Frontal cortex (tissue), 4 donors: ENCODE results near the gene MFRP. TPM values are rescaled to one million over a fixed set of nuclear protein-coding genes. Genes with fewer than 3 reads are reported as not detected.
A peak's percentile ranks its signal among the peaks of the same experiment; 100 is the strongest.

Source experiments
- DNase-seq, 2 donors: peaks; one replicate each; pipeline ENCODE4 v3.0.0; 2012; ENCODE audit warnings: low spot score in 2 of 2
- FAIRE-seq: peaks from 2 replicates; lab custom pipeline; 2012; peaks lifted over from hg19 to GRCh38; lab: Jason Lieb, UNC
- total RNA-seq: library from RNA; depleted of rRNA; stranded (reverse); fragments of >200 nt; gene quantifications from one replicate; pipeline ENCODE4 v1.2.3, GENCODE V29; 2014
- donor health status: control.
- donor health status: control.
- donor health status: control.

Gene MFRP
- total RNA-seq, 1 donor from 2014 or later, result not detected

DNA sequence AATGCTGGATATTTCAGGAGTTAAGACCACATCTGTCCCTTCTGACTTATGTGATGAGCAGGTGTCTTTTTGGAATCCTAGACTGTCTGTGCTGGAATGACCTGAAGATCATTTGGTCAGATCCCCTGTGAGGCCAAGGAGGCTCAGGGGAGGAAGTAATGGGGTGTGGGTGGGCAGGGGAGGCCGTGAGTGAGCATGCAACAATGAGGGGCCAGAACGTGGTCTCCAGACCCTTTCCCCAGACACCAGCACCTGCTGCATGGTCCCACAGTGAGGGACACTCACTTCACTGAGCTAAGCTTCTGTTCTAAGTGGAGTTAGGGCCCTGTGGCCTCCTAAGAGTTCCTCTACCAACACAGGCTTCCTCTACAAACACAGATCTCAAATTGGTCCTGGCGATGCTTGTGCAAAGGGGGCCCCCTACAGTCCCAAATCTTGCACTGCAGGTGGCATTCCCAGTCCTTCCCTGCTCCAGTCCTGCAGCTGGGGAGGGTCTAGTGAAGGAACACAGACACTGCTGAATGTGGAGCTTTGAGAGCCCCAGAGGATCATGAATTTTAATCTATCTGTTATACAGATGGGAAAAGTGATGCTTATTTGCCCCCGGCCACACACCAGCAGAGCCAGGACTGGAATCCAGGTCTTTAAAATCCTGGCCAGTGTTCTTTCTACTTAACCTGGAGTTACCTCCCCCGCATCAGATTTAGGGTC is 27.6 kb upstream of the MFRP start:
- DNase-seq (peak in 1 of 2 donors; percentile 69), FAIRE-seq (no peak)

DNA sequence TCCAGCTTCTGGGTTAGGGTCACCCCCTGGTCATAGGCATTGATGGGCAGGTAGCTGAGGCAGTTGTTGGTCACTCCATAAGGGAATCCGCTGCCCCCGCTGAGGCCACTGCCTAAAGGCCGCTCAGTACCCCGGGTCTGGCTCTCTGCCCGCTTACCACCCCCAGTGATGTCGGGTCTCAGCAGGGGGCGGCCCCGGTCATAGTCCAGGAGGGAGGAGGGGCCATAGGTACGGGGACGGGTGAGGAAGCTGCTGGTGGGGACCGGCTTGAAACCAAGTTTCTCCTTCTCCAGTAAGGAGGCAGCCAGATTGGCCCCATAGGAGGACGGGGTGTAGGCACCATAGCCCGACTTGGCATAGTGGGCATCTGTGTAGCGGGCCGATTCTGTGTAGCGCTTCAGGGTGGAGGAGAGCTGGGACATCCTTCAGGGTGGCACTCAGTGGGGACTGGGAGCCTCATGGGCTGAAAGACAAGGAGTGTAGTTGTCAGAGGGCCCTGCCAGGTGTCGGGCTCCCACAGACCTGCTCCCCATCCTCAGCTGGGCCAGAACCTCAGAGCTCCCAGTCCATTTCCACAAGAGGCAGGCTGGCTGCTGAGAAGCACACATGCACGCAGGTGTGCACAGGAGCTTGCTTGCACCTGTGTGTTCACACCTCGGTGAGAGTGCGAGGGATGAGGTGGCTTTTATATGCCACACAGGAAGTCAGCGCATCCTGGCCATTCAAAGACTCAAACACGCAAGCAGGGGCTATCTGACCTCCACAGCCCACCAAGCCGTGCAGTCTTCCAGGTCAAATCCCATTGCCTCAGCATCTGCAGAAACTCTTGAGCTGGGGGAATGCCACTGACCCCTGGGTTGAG is 26.8 kb upstream of the MFRP start:
- DNase-seq (no peak), FAIRE-seq (no peak)

DNA sequence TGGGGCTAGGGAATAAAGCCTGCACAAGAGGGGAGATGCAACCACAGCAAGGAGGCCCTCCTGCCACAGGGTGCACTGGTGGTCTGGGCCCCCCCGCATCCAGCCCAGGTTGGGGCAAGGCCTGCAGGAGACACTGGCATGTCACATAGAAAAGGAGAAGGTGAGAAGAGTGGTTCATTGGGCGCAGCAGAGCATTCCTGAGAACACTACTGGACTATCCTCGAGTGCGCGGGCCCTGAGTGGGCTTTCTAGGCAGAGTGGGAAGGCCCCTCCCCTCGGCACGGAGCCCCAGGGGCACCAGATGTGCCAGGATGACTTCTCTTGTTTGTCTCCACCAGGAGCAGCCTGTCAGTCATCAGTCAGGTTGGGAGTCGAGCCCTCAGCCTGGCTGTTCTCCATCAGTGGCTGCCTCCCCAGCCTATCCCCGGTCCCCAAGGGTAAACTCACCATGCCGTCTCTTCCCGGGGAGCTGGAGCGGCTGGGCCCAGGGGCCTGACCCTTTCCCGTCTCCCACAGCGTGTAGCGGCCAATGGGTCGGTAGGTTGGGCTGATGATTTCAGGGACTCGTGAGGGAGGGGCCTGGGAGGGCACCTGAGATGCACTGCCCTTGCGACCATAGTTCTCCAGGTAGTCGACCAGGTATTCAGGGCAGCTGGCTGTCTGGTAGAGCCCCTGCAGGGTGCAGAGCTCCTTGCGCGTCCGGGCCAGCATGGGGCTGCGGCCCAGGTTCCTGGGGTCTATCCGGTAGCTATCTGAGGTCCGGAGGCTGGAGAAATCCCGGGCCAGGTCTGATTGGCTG is 26.0 kb upstream of the MFRP start:
- no peak for DNase-seq

DNA sequence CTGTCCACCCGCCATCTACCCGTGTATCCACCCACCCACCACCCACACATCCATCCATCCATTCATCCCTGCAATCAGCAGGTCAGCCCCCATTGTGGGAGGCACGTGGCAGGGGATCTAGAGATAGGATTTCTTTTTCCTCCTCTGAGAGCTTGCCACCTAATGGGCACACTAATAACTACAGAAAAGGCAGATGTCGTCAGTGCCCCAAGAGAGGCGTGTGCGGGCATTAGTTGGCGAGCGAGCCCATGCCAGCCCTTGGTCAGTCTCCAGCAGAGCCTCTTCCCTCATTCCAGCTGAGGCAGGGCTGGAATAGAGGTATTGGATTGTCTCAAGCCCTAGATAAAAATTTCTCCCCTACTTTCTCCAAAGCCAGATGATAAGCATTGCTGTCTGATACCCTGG is 25.3 kb upstream of the MFRP start:
- DNase-seq (peak in 1 of 2 donors; percentile 59), FAIRE-seq (no peak)

More for the DNA sequence above, 26.0 kb upstream of the MFRP start:
- no peak for FAIRE-seq

DNA sequence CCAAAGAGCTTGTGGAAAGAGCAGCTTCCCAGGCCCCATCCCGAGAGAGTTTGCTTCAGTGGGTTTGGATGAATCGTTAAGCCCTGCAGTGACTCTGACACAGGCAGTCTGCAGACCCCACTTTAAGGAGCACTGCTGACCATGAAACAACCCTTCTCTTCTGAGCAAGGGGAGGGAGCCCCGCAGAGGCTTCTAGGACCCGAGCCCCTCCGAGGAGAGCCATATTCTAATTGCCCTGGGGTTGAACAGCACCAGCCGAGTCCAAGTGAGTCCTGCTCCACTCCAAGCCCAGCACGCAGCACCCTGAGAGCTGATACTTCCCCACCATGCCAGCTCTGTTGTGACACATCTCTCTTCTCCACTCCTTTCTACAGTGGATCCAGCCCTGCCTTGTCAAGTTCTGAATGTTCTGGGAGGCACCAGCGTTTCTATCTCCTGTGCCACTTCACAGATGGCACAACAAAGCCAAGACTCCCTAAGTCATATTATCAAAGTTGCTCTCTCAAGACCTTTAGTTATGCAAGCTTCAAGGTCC is 24.6 kb upstream of the MFRP start:
- FAIRE-seq (no peak), DNase-seq (no peak)

DNA sequence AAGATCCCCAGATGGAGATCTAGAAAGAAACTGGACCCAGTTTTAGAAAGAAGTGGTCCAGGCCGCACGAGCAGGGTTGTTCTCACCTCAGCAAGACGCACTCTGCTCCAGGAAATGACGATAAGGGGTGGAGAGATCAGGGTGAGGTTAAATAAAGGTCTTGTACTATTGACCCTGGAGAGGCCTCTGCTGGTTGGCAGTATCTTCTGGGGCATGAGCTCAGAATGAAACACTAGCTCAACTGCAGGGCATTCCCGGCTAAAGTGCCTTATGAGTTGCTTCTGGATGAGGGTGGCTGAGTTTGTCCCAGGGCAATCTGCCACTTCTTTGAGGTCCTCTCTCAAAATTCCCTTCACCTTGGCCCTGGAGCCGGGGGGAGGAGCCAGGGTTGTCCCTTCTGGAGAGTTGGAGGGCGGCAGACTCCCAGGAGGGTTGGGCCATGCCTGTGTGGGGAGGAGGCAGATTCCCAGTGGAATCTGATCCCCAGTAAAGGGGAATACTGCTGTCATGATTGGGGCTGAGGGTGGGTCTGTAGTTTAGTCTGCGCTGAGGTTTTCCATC is 24.1 kb upstream of the MFRP start:
- FAIRE-seq (no peak), DNase-seq (no peak)

DNA sequence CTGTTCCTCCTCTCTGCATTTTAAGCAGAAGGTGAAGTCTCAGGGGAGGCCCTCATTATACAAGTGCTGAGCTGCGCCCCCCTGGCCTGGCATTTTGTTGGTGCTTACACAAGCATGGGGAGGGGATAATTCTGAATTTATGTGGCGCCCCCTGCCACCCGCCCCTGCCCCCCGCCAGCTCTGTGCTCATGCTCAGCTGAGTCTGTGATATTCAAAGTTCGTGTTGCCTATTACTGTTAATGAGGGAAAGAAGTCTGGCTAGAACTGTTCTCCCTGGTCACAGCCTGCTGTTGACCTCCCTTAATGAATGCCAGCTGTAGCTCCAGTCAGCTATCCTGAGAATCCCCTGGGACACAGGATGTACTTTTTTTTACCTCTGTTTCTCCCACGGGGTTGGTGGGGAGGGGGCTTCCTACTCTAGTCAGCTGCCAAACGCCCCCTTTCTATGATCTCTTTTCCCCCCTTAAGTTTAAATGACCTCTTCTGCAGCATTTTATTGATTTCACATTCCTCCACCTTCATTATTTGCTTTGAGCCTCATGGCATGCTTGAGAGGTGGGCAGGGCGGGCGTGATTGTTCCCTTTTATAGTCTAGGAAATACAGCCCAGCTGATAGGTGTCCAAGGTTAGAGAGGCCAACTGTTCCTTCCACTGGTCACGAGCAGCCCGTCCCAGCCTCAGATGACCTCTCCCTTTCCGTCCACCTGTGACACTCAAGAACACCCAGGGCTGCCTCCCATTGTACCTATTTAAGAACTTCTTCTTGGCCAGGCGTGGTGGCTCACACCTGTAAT is 22.8 kb upstream of the MFRP start:
- DNase-seq (no peak), FAIRE-seq (no peak)

DNA sequence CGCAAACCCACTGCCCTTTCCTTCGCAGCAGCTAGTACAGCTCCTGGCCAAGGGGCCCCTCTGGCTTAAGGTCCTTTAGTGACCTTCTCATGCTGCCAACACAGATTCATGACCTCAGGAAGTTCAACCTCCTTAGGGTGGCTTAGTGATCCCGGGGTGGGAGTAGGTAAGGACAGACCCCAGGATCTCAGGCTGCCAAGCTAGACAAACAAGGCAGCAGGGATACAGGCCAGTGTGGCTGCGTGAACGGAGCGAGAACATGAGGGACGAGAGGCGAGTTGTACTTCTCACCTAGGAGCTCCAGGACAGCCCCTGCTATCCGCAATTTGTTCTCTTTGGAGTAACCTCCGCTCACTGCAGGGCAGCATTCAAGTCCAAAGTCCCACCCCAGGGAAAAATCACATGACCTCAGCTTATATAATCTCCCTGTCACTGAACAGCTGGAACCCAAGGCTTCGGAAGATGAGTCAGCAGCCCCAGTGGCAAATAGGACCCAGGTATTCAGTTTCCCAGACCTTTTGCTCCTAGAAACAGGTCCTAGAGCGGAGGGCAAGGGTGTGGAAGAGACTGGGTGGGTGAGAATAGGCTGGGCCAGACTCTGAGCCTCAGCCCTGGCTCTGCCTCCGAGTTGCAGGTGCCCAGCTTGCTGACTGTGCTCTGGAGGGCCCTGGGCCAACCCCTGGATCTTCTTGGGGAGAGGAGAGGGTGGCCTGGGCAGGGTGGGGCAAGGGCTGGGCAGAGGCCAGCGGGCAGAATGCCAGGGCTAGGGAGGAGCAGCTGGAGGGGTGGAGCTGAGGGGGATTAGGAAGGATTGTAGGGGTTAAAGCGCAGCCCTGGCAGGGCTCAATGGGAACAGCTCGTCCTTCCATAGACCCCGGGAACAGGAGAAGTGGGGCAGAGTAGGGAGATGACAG is 21.9 kb upstream of the MFRP start:
- DNase-seq (peak in 1 of 2 donors; percentile 61), FAIRE-seq (no peak)

DNA sequence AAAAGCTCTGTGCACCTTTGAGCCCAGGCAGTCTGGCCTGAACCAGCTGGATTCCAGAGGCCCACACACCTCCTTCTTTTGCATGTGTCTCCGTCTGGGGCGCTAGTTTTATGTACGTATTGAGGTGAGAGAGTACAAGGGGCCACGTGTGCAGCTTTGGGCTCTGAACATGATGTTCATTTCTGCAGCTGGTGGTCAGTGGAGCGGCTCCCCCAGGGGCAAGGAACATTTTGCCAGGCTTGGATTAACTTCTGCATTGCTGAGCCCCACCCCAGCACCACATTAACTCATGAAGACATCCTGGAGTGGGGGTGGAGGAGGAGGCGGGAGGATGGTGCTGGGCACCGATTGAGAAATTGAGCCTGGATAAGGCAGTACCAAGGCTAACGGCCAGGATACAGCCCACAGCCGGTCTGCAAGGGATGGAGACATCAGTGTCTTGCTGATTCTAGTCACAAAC is 21.2 kb upstream of the MFRP start:
- no peak for FAIRE-seq
- no peak for DNase-seq

DNA sequence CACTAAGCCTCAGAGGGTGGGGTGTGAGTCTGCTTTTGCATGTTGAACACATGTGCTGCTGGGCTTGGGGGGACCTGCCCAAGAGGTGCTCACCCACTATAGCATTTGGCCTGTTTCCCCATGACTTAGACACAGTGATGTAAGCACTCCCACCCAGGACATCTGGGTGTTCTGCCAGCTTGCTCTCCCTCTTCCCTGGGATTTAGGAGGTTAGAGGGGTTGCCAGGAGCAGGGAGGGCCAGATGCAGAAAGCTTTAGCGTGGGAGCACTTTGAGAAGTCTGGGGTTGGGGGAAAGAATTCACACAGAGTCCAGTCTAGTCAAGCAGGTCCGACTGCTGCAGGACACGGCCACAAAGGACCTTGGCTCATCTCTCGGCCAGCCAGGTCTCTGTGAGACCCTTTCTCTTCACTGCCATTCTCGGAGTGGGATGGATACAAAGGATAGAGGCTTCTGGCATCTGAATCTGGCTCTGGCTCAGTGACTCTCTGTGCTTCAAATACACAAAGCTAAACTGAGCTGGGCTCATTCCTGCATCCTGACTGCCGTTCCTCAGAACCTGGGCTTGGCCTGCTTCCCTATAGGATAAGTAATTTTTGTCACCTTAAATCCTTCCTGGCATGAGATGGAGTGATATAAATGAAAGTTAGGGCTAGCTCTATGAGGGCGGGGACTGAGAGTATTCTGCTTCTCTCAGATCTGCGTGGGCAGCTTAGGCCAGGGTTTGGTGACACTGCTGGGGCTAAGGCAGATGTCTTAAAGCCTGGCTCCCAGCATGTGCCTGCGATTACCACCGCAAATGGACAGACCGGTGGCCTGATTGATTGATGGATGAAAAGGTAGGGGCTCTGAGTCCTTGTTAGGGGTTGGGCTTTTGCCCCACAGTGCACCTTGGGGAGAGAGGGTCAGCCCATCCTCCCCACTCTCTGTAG is 20.4 kb upstream of the MFRP start:
- no peak for FAIRE-seq

DNA sequence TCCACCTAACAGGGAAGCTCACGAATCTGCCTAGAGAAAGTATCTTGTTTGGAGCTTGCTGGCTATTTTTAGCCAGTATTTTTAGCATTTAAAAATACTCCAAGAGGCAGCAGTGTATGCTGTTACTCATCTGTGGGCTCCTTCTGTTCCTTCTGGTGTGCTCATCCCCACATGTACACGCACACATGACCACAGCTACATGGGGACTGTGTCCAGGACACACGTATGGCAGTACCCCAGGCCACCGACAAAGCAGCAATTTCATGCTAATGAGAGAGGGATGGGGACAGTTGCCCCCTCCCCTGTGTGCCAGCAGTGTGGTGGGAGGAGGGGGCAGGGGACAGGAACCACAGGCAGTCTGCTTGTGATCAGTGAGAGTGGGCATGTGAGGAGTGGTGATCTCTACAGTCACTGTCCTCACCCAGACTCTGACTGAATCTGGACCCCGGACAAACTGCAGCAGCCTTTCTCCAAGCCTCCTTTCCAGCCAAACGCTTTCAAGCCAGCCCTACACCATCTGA is 18.6 kb upstream of the MFRP start:
- FAIRE-seq (no peak), DNase-seq (no peak)

More for the DNA sequence above, 20.4 kb upstream of the MFRP start:
- no peak for DNase-seq

DNA sequence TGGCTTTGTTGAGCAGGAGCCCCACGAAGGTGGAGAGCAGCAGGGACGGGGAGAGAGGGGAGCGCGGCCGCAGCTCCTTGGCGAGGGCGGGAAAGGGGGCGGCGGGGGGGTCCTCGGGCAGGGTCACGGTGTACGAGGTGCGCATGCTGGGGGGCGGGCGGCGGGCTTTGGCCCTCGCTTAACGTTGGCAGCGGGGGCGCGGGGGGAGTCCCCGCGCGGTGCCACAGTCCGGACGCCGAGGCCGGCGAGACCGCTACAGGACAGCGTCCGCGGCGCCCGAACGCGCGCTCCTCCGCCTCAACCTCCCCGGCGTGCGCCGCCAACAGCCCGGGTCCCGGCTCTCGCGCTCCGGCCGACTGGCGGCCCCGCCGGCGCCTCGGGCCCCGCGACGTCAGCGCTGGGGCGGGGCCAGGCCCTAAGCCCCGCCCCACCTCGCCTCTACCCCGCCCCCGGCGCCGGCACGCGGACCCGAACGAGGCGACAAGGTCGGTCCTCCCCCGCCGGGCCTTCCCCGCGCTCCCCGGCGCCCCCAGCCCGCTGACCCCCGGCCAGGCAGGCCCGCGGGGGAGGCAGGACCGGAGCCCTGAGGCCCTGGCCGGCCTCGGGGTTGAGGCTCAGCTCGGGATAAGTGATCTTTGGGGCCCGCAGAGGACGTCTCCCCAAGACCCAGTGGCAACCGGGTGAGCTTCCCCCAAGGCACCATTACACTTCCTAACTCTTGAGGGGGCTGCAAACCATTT is 17.5 kb upstream of the MFRP start:
- DNase-seq (peak; percentile 84 to 87), FAIRE-seq (no peak)

DNA sequence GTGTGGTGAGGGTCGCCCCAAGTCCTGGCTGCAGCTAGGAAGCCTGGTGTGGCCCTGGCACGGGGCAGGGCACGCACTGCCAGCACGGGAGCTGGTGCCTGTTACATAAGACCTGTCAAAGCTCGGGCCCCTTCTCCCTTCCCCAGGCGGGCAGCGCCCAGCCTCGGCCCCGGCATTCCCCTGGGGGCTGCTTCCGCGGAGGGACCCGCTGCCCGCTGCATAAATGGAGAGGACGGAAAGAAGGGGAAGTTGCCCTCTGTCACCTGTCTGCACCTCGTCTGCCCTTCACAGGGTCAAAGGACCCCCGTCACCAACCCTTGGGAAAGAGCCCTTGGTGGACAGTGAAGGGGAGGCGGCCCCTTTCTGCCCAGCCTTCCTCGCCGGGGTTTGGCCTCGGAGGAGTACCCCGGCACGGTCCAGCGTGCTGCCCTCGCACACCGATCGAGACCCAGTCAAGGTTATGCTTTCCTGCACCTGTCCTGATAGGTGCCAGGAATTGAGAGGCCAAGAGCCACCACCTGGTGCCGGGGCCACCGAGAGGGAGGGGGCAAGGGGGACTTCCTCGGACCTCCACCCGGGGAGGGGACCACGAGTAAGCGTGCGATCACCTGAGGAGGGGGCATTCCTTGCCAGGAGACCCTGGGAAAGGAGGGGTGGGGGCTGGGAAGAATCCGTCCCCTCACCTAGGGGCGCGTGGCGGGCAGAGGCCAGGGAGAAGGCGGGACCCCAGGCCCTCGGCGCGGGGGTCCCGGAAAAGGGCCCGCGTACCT is 16.8 kb upstream of the MFRP start:
- FAIRE-seq (no peak), DNase-seq (no peak)

DNA sequence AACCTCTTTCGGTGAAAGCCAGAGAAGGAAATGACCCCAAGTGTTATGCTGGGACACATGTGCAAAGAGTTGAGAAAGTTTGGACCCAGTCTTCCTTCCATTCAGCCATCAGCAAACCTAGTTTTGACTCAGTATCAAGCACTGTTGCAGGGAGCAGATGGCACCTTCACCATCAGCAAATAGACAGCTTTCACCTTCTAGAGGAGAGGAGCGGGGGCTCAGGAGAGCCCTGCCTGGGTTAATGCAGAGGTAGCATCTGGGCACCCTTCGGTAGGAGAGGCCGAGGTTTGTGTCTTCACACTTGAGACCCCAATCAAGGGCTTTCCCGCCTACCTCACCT is 16.2 kb upstream of the MFRP start:
- FAIRE-seq (no peak), DNase-seq (no peak)

DNA sequence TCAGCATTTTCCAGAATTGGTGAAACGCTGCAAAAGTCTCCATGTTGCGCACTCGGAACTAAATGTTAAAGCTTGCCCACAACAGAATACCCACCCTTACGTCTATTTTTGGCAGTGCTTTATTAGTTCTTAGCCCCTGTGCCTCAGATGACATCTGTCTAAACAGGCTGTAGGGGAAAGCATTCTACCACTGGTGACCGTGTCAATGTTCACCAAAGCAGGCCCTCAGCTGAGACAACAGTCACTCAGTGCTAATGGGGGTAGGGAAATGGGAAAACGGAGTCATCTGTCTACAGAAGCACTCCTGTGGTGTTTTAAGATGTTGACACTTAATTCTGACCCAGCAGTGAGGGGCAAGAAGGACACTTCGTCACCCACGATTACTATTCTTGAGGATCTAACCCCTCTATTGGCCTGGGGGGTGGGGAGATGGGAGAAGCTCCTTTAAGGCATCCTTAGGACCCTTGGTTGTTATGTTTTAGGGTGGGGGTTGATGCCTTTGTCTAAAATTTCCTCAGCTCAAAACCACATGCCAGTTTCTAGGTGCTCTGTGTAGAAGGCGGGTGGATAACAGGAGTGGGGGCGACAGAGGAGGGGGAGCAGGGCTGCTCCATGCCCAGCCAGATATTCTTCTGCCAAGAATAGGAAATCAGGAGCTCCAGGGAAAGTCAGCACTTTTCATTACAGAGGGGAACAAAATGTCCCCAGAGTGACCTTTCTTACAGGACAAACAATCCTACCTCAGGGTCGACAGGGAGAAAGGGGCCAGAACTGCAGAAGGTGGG is 15.6 kb upstream of the MFRP start:
- FAIRE-seq (no peak), DNase-seq (no peak)
